CD4-positive, alpha-beta T cell treated with Interleukin-2 at 100 ng/mL for 4 hours (primary cell): ENCODE results near the gene CCDC85B.
"Not testable (repeated sequence)": the region's sequence is repeated elsewhere in the genome, so short reads cannot be mapped to it uniquely, and the experiment has no call there.

Experiments used
- DNase-seq: peaks from one replicate; pipeline ENCODE4 v3.0.0-alpha.2; 2020; ENCODE audit warnings: low spot score

The CCDC85B gene

GRCh38 chr11:65890324-65891218 is at the start of gene CCDC85B:
TSS of gene CCDC85B (plus strand) at chr11:65890673. CDS start at chr11:65890784, 111 bp downstream.
- peak; percentile 98 for DNase-seq

- no peak for DNase-seq
Observed at GRCh38 chr11:65842144-65842543, 48.3 kb upstream of the CCDC85B start.

- DNase-seq = no peak
Observed at GRCh38 chr11:65843811-65844210, 46.7 kb upstream of the CCDC85B start.

GRCh38 chr11:65844231-65844872 is 46.1 kb upstream of the CCDC85B start:
- DNase-seq = no peak

GRCh38 chr11:65847746-65848145 is 42.7 kb upstream of the CCDC85B start:
- no peak for DNase-seq

GRCh38 chr11:65848693-65849092 is 41.8 kb upstream of the CCDC85B start:
- not testable (repeated sequence) for DNase-seq

GRCh38 chr11:65849366-65849765 is 41.1 kb upstream of the CCDC85B start:
- no peak for DNase-seq

GRCh38 chr11:65849771-65850216 is 40.7 kb upstream of the CCDC85B start:
- no peak for DNase-seq

GRCh38 chr11:65850217-65851082 is 40.0 kb upstream of the CCDC85B start:
- no peak for DNase-seq

- DNase-seq = no peak
Observed at GRCh38 chr11:65851083-65851579, 39.3 kb upstream of the CCDC85B start.

GRCh38 chr11:65851811-65852507 is 38.5 kb upstream of the CCDC85B start:
- no peak for DNase-seq

GRCh38 chr11:65852508-65853245 is 37.8 kb upstream of the CCDC85B start:
- no peak for DNase-seq

GRCh38 chr11:65853246-65853979 is 37.1 kb upstream of the CCDC85B start:
- no peak for DNase-seq

GRCh38 chr11:65854161-65854592 is 36.3 kb upstream of the CCDC85B start:
- no peak for DNase-seq

GRCh38 chr11:65854852-65855837 is 35.3 kb upstream of the CCDC85B start:
- no peak for DNase-seq

GRCh38 chr11:65855927-65856363 is 34.5 kb upstream of the CCDC85B start:
- DNase-seq = no peak

- DNase-seq = peak; percentile 83
Observed at GRCh38 chr11:65856689-65857499, 33.6 kb upstream of the CCDC85B start.

- DNase-seq = peak; percentile 61
Observed at GRCh38 chr11:65857500-65857852, 33.0 kb upstream of the CCDC85B start.
